NCI-H2227 (cell line): Measurements from ENCODE around the gene SCAF8.

Source experiments
- DNase-seq: peaks from one replicate; lab custom pipeline; 2025; ENCODE audit not compliant: unreplicated experiment; lab: John Stamatoyannopoulos, UW

Gene SCAF8

DNA sequence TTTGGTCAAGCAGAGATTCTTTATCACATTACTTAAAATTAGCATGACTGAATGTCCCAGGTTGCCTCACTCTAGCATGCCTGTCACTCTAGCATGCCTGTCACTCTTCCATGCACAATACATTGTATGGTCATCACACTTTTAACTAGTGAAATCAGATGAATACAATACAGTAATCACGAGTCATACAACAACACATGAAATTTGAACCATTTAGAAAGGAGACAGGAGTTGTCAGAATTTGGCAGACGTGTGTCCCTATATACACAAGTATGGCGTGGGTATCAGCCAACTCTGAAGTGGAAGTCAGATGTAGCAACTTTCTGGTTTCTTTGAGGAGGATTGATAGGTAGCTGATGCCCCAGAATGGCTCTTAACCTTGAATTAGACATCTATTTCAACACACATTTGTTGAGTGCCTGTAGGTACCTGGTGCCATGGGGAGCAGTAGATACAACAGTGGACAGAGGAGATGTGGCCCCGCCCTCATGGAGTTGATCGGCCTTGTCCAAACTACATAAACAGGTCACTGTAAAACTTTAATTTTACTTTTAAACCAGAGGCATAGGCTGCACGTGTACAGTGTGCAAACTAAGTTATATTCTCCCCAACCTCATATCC is 145.8 kb downstream of the SCAF8 start:
- no peak for DNase-seq

DNA sequence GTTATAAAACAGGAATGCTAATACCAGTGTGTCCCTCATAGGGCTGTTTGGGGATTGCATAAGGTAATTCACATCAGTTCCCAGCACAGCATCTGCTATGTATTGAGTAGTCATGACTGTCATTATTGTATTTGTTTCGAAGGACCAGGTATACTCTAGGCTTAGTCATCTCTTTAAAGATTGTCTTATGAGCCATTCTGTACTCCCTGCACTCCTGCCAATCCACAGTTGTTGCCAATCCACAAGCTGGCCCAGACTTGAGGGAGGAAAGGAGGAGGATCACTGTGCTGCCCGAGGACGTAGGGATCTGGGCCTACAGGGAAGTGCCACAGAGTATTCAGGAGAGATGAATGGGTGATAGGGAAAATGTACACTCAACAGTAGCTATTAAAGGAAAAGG is 148.9 kb downstream of the SCAF8 start:
- DNase-seq = no peak
